Measurements from ENCODE around the gene LRP3. TPM values are rescaled to one million over a fixed set of nuclear protein-coding genes. Genes with fewer than 3 reads are reported as not detected.

The LRP3 gene
- total RNA-seq, 1 experiment from 2014 or later = 29.0 TPM

- Histone ChIP-seq H3K4me2 (ENCODE audit: low read length) (no peak overlapping the region), H3K79me2 (ENCODE audit: insufficient read depth, low read length) (no peaks in the 10 kb centered on the region; the same call in 1 of the 2 replicates), H3K36me3 (ENCODE audit: control insufficient read depth in 1 of 2, insufficient read depth in 2 of 2, low read length in 2 of 2) (peaks cover 0 to 6% of the 10 kb centered on the region in 2 experiments; a peak in 2 of 4 replicates), H3K27me3 (ENCODE audit: insufficient read depth, low read length) (no peaks in the 10 kb centered on the region), H3K4me3 (replicated peaks in 1 of 2; ENCODE audit: low read depth in 1 of 2, low read length in 2 of 2) (no peak overlapping the region), H3K9me2 (ENCODE audit: insufficient read depth) (no peaks in the 10 kb centered on the region), H3K4me1 (ENCODE audit: control insufficient read depth in 1 of 2, insufficient read depth in 2 of 2, low read length in 2 of 2) (no peaks in the 10 kb centered on the region), H2AFZ (ENCODE audit: low read depth, low read length, poor library complexity, severe bottlenecking) (no peak overlapping the region), H3K27ac (ENCODE audit: low read depth, low read length) (no peak overlapping the region), H3K9ac (ENCODE audit: low read length) (no peak overlapping the region), H3K9me3 (ENCODE audit: control insufficient read depth in 1 of 2, insufficient read depth in 1 of 2, low read depth in 1 of 2, low read length in 2 of 2) (no peaks in the 10 kb centered on the region), H4K20me1 (ENCODE audit: insufficient read depth) (no peaks in the 10 kb centered on the region)
- ChIA-PET POLR2A (no interaction called here), RAD21 (ENCODE audit: low non-redundant PET in 1 of 2, low total read pairs in 2 of 2, uncharacterized antibody in 2 of 2, unreplicated experiment in 2 of 2) (no interaction called here), CTCF (no interaction called here)
- intact Hi-C loops (cut with micrococcal nuclease) = no loop called here
- TF ChIP-seq REST (IDR thresholded peaks at IDR 0.05; ENCODE audit: low read depth) (no peak), EZH2 (IDR thresholded peaks at IDR 0.05) (no peak), ZFX (IDR thresholded peaks at IDR 0.05) (no peak), ZBTB33 (IDR thresholded peaks at IDR 0.05; ENCODE audit: extremely low read depth, insufficient replicate concordance, low read length) (no peak), MAX (IDR thresholded peaks at IDR 0.05) (no peak), EGR1 (IDR thresholded peaks at IDR 0.05; ENCODE audit: low read depth) (no peak), CTCF (IDR thresholded peaks at IDR 0.05 in 2 of 3, conservative IDR thresholded peaks at IDR 0.05 in 1 of 3; ENCODE audit: borderline replicate concordance in 1 of 3, insufficient read depth in 1 of 3, low read depth in 2 of 3, low read length in 2 of 3) (no peak), ATF3 (IDR thresholded peaks at IDR 0.05) (no peak), TCF7L2 (IDR thresholded peaks at IDR 0.05; ENCODE audit: borderline replicate concordance, extremely low read depth, insufficient read depth, insufficient read length) (no peak), POLR2AphosphoS5 (IDR thresholded peaks at IDR 0.05; ENCODE audit: low read depth, low read length) (no peak), SRF (IDR thresholded peaks at IDR 0.05; ENCODE audit: low read depth) (no peak), ELF1 (IDR thresholded peaks at IDR 0.05; ENCODE audit: borderline replicate concordance, low read depth) (no peak), SP1 (IDR thresholded peaks at IDR 0.05; ENCODE audit: low read depth) (no peak), JUND (IDR thresholded peaks at IDR 0.05) (no peak), CBX3 (IDR thresholded peaks at IDR 0.05; ENCODE audit: low read depth) (no peak), EZH2phosphoT487 (IDR thresholded peaks at IDR 0.05; ENCODE audit: borderline replicate concordance) (no peak), POLR2A (IDR thresholded peaks at IDR 0.05; ENCODE audit: borderline replicate concordance, extremely low read depth, insufficient read depth, insufficient read length) (no peak), RAD21 (IDR thresholded peaks at IDR 0.05; ENCODE audit: low read depth) (no peak)
- no peak for DNase-seq (ENCODE audit: low read depth, low spot score)
- no peak for ATAC-seq
- no TSS peak for BruUV-seq (replicated peaks)
Measured at GRCh38 chr19:33206261-33207039, 12.3 kb downstream of the LRP3 start.

All from HCT116 (cell line).